ENCODE results near the gene WDHD1. TPM values are rescaled to one million over a fixed set of nuclear protein-coding genes. Genes with fewer than 3 reads are reported as not detected.
A peak's percentile ranks its signal among the peaks of the same experiment; 100 is the strongest.
"Not testable (repeated sequence)": the region's sequence is repeated elsewhere in the genome, so short reads cannot be mapped to it uniquely, and the experiment has no call there.

The WDHD1 gene
- total and polyA plus RNA-seq, 9 donors = 1.2 to 4.2 (median 2.5) TPM

GRCh38 chr14:55043528-55043927, 16.6 kb upstream of the WDHD1 start:
- intact Hi-C loops (cut with DNase I) = no loop called here
- DNase-seq = no peak
- no peak for TF ChIP-seq CTCF (IDR thresholded peaks at IDR 0.05)
- TF ChIP-seq POLR2A (IDR thresholded peaks at IDR 0.05) = no peak
- no peak for TF ChIP-seq EP300 (IDR thresholded peaks at IDR 0.05)
- no peaks in the 10 kb centered on the region for H3K4me1 ChIP-seq (ENCODE audit: insufficient read depth)
- 91 to 96% (median 94%) methylated on average over 5 of the region's 5 CpGs for WGBS, 3 donors
- H3K27me3 ChIP-seq = no peaks in the 10 kb centered on the region
- no peaks in the 10 kb centered on the region for H3K36me3 ChIP-seq
- no peak overlapping the region for H3K4me3 ChIP-seq
- H3K9me3 ChIP-seq = no peaks in the 10 kb centered on the region
- no peak overlapping the region for H3K27ac ChIP-seq

GRCh38 chr14:55038708-55039107, 11.8 kb upstream of the WDHD1 start:
- DNase-seq = no peak
- H3K4me1 ChIP-seq (ENCODE audit: insufficient read depth) = no peaks in the 10 kb centered on the region
- TF ChIP-seq CTCF (IDR thresholded peaks at IDR 0.05) = no peak
- no peak for TF ChIP-seq EP300 (IDR thresholded peaks at IDR 0.05)
- no peak for TF ChIP-seq POLR2A (IDR thresholded peaks at IDR 0.05)
- no peak overlapping the region for H3K4me3 ChIP-seq
- H3K27ac ChIP-seq = no peak overlapping the region
- intact Hi-C loops (cut with DNase I) = no loop called here
- H3K36me3 ChIP-seq = no peaks in the 10 kb centered on the region
- H3K27me3 ChIP-seq = no peaks in the 10 kb centered on the region
- H3K9me3 ChIP-seq = no peaks in the 10 kb centered on the region

- DNase-seq; H3K36me3 ChIP-seq; H3K9me3 ChIP-seq; H3K4me1 ChIP-seq (ENCODE audit: insufficient read depth); H3K27ac ChIP-seq; H3K27me3 ChIP-seq; intact Hi-C loops (cut with DNase I); H3K4me3 ChIP-seq: not testable (repeated sequence)
Observed at GRCh38 chr14:55037995-55038394, 11.1 kb upstream of the WDHD1 start.

- intact Hi-C loops (cut with DNase I) = no loop called here
- H3K4me3 ChIP-seq = no peak overlapping the region
- H3K27ac ChIP-seq = no peak overlapping the region
- H3K36me3 ChIP-seq = no peaks in the 10 kb centered on the region
- no peaks in the 10 kb centered on the region for H3K27me3 ChIP-seq
- peaks cover 1% of the 10 kb centered on the region for H3K4me1 ChIP-seq (ENCODE audit: insufficient read depth)
- 40 to 41% (median 40%) methylated on average over 2 of the region's 2 CpGs for WGBS, 3 donors
- TF ChIP-seq POLR2A (IDR thresholded peaks at IDR 0.05) = no peak
- TF ChIP-seq EP300 (IDR thresholded peaks at IDR 0.05) = no peak
- no peak for TF ChIP-seq CTCF (IDR thresholded peaks at IDR 0.05)
- DNase-seq = no peak
- no peaks in the 10 kb centered on the region for H3K9me3 ChIP-seq
Observed at GRCh38 chr14:55031190-55031589, 4.3 kb upstream of the WDHD1 start.

GRCh38 chr14:55028476-55028875, 1.6 kb upstream of the WDHD1 start:
- Histone ChIP-seq H3K4me1 (ENCODE audit: insufficient read depth) (peaks cover 3% of the 10 kb centered on the region), H3K9me3 (no peaks in the 10 kb centered on the region), H3K36me3 (no peaks in the 10 kb centered on the region), H3K27ac (no peak overlapping the region), H3K27me3 (no peaks in the 10 kb centered on the region), H3K4me3 (peak overlapping the region; percentile 83)
- intact Hi-C loops (cut with DNase I) = no loop called here
- DNase-seq = no peak
- no peak for TF ChIP-seq POLR2A (IDR thresholded peaks at IDR 0.05)
- no peak for TF ChIP-seq EP300 (IDR thresholded peaks at IDR 0.05)
- WGBS, 3 donors = 47 to 61% (median 50%) methylated on average over 4 of the region's 4 CpGs

- peak overlapping the region; percentile 83 for H3K4me3 ChIP-seq
- TF ChIP-seq CTCF (IDR thresholded peaks at IDR 0.05) (no peak), EP300 (IDR thresholded peaks at IDR 0.05) (no peak), POLR2A (IDR thresholded peaks at IDR 0.05) (no peak)
- H3K4me1 ChIP-seq (ENCODE audit: insufficient read depth) = peaks cover 3% of the 10 kb centered on the region
- WGBS, 3 donors = 2 to 3% (median 3%) methylated on average over 8 of the region's 8 CpGs
- H3K9me3 ChIP-seq = no peaks in the 10 kb centered on the region
- H3K27ac ChIP-seq = no peak overlapping the region
- H3K27me3 ChIP-seq = no peaks in the 10 kb centered on the region
- no peaks in the 10 kb centered on the region for H3K36me3 ChIP-seq
- DNase-seq = no peak
- intact Hi-C loops (cut with DNase I) = no loop called here
Observed at GRCh38 chr14:55028066-55028465, 1.2 kb upstream of the WDHD1 start.

All from ovary (tissue), 9 donors.